HepG2 (cell line): ENCODE results near the gene RAB34. TPM values are rescaled to one million over a fixed set of nuclear protein-coding genes. Genes with fewer than 3 reads are reported as not detected.

Source experiments
- ATF1 ChIP-seq: IDR thresholded peaks from 2 replicates; pipeline ENCODE4 v1.6.1; 2016; ENCODE audit warnings: mild to moderate bottlenecking, control low read depth
- HNF4G ChIP-seq, 2 experiments: sonication (generic) in 1 of 2; formaldehyde crosslinking in 1 of 2; IDR thresholded peaks; 2 replicates each; pipeline versions ENCODE4 v1.4.0 to v1.6.1; 2011 to 2020; ENCODE audit warnings: borderline replicate concordance in 2 of 2, low read depth in 2 of 2, mild to moderate bottlenecking in 2 of 2, low read length in 1 of 2, missing genetic modification reagents in 1 of 2, moderate library complexity in 1 of 2
- HOXA3 ChIP-seq: sonication (generic); formaldehyde crosslinking; IDR thresholded peaks from 2 replicates; pipeline ENCODE4 v1.5.0; 2020; ENCODE audit warnings: missing genetic modification reagents
- KDM5B ChIP-seq: sonication (generic); formaldehyde crosslinking; IDR thresholded peaks from 2 replicates; pipeline ENCODE4 v1.4.0; 2020; ENCODE audit warnings: missing genetic modification reagents, mild to moderate bottlenecking, borderline replicate concordance
- NCOR1 ChIP-seq: fragments of 200-600 bp; sonication (generic); IDR thresholded peaks from 2 replicates; pipeline ENCODE4 v1.7.0; 2017; ENCODE audit warnings: antibody characterized with exemption, low read length, borderline replicate concordance
- PLRG1 ChIP-seq: fragments of 450-650 bp; conservative IDR thresholded peaks from 2 replicates; pipeline ENCODE4 v1.6.1; 2016
- POGZ ChIP-seq: sonication (generic); formaldehyde crosslinking; IDR thresholded peaks from 2 replicates; pipeline ENCODE4 v1.4.0; 2020; ENCODE audit warnings: mild to moderate bottlenecking, missing genetic modification reagents
- POLR2AphosphoS2 ChIP-seq: IDR thresholded peaks from 2 replicates; pipeline ENCODE4 v1.6.1; 2011; ENCODE audit warnings: low read depth, low read length, improper control_type of control experiment
- SIX4 ChIP-seq: sonication (generic); formaldehyde crosslinking; IDR thresholded peaks from 2 replicates; pipeline ENCODE4 v1.4.0; 2020; ENCODE audit warnings: missing genetic modification reagents
- XRCC5 ChIP-seq: fragments of 200-400 bp; formaldehyde crosslinking; optimal IDR thresholded peaks from 2 replicates; pipeline ENCODE3; 2017; ENCODE audit warnings: mild to moderate bottlenecking, low read length
- ZFP37 ChIP-seq: sonication (generic); formaldehyde crosslinking; IDR thresholded peaks from 2 replicates; pipeline ENCODE4 v1.4.0; 2020; ENCODE audit warnings: missing genetic modification reagents, borderline replicate concordance
- ZNF205 ChIP-seq: IDR thresholded peaks from 2 replicates; pipeline ENCODE4 v1.6.1; 2018; ENCODE audit warnings: missing biosample characterization, missing genetic modification reagents
- ZNF451 ChIP-seq: sonication (generic); formaldehyde crosslinking; IDR thresholded peaks from 2 replicates; pipeline ENCODE4 v1.5.0; 2020; ENCODE audit warnings: mild to moderate bottlenecking, missing genetic modification reagents
- ZNF484 ChIP-seq: sonication (generic); formaldehyde crosslinking; IDR thresholded peaks from 2 replicates; pipeline ENCODE4 v1.5.1; 2020; ENCODE audit warnings: mild to moderate bottlenecking, low read depth, missing genetic modification reagents, borderline replicate concordance
- ZNF562 ChIP-seq: sonication (generic); formaldehyde crosslinking; IDR thresholded peaks from 2 replicates; pipeline ENCODE4 v1.8.0; 2022; ENCODE audit warnings: missing genetic modification reagents, borderline replicate concordance
- ZNF652 ChIP-seq: IDR thresholded peaks from 2 replicates; pipeline ENCODE4 v1.6.1; 2016; ENCODE audit warnings: low read depth, borderline replicate concordance
- ZNF883 ChIP-seq: sonication (generic); formaldehyde crosslinking; IDR thresholded peaks from 2 replicates; pipeline ENCODE4 v1.5.1; 2020; ENCODE audit warnings: mild to moderate bottlenecking, missing genetic modification reagents; ENCODE audit errors: not compliant biosample characterization
- polyA plus RNA-seq, 8 experiments: library from polyadenylated mRNA; depleted of rRNA in 3 of 8; stranded (reverse) in 7 of 8; unstranded in 1 of 8; fragments of >200 nt; fragmentation: Illumina TruSeq in 4 of 8; extraction: Trizol in 4 of 8; gene quantifications; 2 replicates each; pipeline versions ENCODE4 v1.2.1 to v1.2.3, GENCODE V29; 2011 to 2016; ENCODE audit warnings: low read depth in 4 of 8, missing spikeins in 1 of 8, mixed read lengths in 1 of 8; ENCODE audit not compliant: insufficient read depth in 1 of 8
- total RNA-seq, 5 experiments: library from RNA; depleted of rRNA; stranded (reverse); fragments of >200 nt; fragmentation: Illumina TruSeq; extraction: Trizol; gene quantifications; 2 replicates each; pipeline ENCODE4 v1.2.3, GENCODE V29; 2016; ENCODE audit warnings: low read depth in 1 of 5
- TF ChIP-seq, protein P1 (sequence below): sonication (generic); formaldehyde crosslinking; IDR thresholded peaks from 2 replicates; pipeline ENCODE4 v1.5.1; 2020; ENCODE audit warnings: mild to moderate bottlenecking, moderate library complexity, missing genetic modification reagents
- TF ChIP-seq, protein P2 (sequence below): sonication (generic); formaldehyde crosslinking; IDR thresholded peaks from 2 replicates; pipeline ENCODE4 v1.4.0; 2020; ENCODE audit warnings: mild to moderate bottlenecking, missing genetic modification reagents
- TF ChIP-seq, protein P3 (sequence below): sonication (generic); formaldehyde crosslinking; IDR thresholded peaks from 2 replicates; pipeline ENCODE4 v1.5.1; 2020; ENCODE audit warnings: missing genetic modification reagents, mild to moderate bottlenecking, borderline replicate concordance
- TF ChIP-seq, protein P4 (sequence below): sonication (generic); formaldehyde crosslinking; IDR thresholded peaks from 2 replicates; pipeline ENCODE4 v1.4.0; 2020; ENCODE audit warnings: mild to moderate bottlenecking, low read depth, missing genetic modification reagents
- TF ChIP-seq, protein P5 (sequence below): sonication (generic); formaldehyde crosslinking; IDR thresholded peaks from 2 replicates; pipeline ENCODE4 v1.8.0; 2022; ENCODE audit warnings: missing genetic modification reagents, mild to moderate bottlenecking, inconsistent platforms, borderline replicate concordance

RAB34 gene
- total and polyA plus RNA-seq, 2 of the 13 experiments (the other 11 are each of a cell fraction or from before 2014, with no cell fraction given) = 0.49 TPM; not detected in 1

DNA sequence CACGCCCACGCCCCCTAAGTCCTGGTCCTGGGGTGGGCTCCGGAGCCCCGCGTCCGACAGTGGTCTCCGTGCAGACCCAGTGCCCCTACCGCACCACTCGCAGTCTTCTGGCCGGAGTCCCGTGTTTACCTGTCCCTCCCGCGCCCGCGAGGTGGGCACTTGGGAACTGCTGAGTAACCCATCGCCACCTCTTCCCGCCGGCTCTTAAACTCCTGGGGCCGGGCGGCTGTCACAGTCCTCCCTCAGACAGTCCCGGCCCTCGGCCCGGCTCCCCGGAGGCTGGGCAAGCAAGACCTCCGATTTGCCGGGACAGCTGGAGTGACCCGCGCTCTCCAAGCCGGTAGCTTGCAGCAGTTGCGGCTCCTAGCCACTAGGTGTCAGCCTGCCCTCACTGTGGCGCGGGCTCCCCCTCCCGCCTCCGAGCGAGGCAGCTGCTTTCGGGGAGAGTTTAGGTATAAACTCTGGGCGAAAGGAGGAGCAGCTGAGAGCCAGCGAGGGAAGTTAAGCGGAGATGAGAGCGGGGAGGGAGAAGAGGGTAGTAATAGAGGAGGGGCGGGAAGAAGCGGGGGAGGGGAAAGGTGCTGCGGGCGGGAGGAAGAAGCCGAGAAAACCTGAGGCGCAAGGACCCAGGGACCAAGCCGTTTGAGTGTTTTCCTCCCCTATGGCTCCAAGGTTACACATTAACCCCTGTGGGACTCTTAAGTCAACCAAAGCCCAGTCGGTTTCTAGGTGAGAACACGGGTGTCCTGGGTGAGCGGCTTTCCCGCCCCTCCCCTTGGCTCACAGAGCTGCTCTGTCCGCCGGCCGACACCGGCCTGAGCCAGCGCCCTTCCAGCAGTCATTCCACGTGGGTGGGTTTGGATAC, 9.2 kb upstream of the RAB34 start (continued):
- no peak for TF ChIP-seq KDM5B (CRISPR knock-in tag)
- TF ChIP-seq, protein P1, sequence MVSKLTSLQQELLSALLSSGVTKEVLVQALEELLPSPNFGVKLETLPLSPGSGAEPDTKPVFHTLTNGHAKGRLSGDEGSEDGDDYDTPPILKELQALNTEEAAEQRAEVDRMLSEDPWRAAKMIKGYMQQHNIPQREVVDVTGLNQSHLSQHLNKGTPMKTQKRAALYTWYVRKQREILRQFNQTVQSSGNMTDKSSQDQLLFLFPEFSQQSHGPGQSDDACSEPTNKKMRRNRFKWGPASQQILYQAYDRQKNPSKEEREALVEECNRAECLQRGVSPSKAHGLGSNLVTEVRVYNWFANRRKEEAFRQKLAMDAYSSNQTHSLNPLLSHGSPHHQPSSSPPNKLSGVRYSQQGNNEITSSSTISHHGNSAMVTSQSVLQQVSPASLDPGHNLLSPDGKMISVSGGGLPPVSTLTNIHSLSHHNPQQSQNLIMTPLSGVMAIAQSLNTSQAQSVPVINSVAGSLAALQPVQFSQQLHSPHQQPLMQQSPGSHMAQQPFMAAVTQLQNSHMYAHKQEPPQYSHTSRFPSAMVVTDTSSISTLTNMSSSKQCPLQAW = peak; percentile 63
- TF ChIP-seq, protein P2, sequence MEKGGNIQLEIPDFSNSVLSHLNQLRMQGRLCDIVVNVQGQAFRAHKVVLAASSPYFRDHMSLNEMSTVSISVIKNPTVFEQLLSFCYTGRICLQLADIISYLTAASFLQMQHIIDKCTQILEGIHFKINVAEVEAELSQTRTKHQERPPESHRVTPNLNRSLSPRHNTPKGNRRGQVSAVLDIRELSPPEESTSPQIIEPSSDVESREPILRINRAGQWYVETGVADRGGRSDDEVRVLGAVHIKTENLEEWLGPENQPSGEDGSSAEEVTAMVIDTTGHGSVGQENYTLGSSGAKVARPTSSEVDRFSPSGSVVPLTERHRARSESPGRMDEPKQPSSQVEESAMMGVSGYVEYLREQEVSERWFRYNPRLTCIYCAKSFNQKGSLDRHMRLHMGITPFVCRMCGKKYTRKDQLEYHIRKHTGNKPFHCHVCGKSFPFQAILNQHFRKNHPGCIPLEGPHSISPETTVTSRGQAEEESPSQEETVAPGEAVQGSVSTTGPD = no peak
- TF ChIP-seq ZNF883 (CRISPR knock-in tag) = no peak
- TF ChIP-seq, protein P3, sequence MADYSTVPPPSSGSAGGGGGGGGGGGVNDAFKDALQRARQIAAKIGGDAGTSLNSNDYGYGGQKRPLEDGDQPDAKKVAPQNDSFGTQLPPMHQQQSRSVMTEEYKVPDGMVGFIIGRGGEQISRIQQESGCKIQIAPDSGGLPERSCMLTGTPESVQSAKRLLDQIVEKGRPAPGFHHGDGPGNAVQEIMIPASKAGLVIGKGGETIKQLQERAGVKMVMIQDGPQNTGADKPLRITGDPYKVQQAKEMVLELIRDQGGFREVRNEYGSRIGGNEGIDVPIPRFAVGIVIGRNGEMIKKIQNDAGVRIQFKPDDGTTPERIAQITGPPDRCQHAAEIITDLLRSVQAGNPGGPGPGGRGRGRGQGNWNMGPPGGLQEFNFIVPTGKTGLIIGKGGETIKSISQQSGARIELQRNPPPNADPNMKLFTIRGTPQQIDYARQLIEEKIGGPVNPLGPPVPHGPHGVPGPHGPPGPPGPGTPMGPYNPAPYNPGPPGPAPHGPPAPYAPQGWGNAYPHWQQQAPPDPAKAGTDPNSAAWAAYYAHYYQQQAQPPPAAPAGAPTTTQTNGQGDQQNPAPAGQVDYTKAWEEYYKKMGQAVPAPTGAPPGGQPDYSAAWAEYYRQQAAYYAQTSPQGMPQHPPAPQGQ (CRISPR knock-in tag) = no peak
- peak; percentile 56 for TF ChIP-seq HOXA3
- no peak; the same call in none of the 2 replicates for TF ChIP-seq POGZ (CRISPR knock-in tag)
- TF ChIP-seq NCOR1 = no peak
- TF ChIP-seq, protein P4, sequence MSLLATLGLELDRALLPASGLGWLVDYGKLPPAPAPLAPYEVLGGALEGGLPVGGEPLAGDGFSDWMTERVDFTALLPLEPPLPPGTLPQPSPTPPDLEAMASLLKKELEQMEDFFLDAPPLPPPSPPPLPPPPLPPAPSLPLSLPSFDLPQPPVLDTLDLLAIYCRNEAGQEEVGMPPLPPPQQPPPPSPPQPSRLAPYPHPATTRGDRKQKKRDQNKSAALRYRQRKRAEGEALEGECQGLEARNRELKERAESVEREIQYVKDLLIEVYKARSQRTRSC (CRISPR knock-in tag) = no peak
- no peak for TF ChIP-seq PLRG1
- no peak for TF ChIP-seq SIX4 (CRISPR knock-in tag)
- peak; percentile 14; the same call in 1 of the 2 replicates for TF ChIP-seq HNF4G (IDR thresholded peaks at IDR 0.05; ENCODE audit: borderline replicate concordance, low read depth, low read length)
- peak; percentile 51; the same call in 1 of the 2 replicates for TF ChIP-seq HNF4G (CRISPR knock-in tag; IDR thresholded peaks at IDR 0.05; ENCODE audit: borderline replicate concordance, low read depth)
- no peak for TF ChIP-seq ZNF484 (CRISPR knock-in tag)
- peak; percentile 63; the same call in 1 of the 2 replicates for TF ChIP-seq ZFP37
- TF ChIP-seq, protein P5, sequence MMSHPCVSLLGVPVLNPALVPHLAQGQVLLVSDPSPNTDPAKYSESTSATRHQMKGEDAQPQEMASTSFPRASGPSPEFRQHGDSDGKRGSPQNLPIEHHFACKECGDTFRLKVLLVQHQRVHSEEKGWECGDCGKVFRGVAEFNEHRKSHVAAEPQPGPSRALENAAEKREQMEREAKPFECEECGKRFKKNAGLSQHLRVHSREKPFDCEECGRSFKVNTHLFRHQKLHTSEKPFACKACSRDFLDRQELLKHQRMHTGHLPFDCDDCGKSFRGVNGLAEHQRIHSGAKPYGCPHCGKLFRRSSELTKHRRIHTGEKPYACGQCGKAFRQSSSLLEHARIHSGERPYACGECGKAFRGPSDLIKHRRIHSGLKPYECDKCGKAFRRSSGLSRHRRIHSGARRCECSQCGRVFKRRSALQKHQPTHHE (CRISPR knock-in tag) = no peak
- 0 out of 2 replicates have a peak, but pooled peaks have one; percentile 4 for TF ChIP-seq ZNF451 (CRISPR knock-in tag)
- TF ChIP-seq ATF1 = no peak
- TF ChIP-seq XRCC5 = peak; percentile 82
- TF ChIP-seq ZNF562 (CRISPR knock-in tag) = no peak
- no peak; the same call in 1 of the 2 replicates for TF ChIP-seq ZNF205
- no peak for TF ChIP-seq POLR2AphosphoS2
- peak; percentile 77; the same call in 1 of the 2 replicates for TF ChIP-seq ZNF652 (CRISPR knock-in tag)
